Tibial artery (tissue), 4 donors: Measurements from ENCODE around the gene CERS1.
A peak's percentile ranks its signal among the peaks of the same experiment; 100 is the strongest.

Experiments used
- DNase-seq, 2 donors: peaks; one replicate each; pipeline ENCODE4 v3.0.0-alpha.2; 2019
- H3K27ac ChIP-seq, 2 donors: fragments of 200-600 bp; sonication (generic) in 1 of 2; 1 replicate in 1 of 2; 2 replicates in 1 of 2; pipeline ENCODE4 v1.5.1; 2018 to 2019; ENCODE audit warnings: mild to moderate bottlenecking in 1 of 2
- H3K27me3 ChIP-seq, 2 donors: fragments of 200-600 bp; sonication (generic) in 1 of 2; one replicate each; pipeline versions ENCODE4 v1.5.1 to v1.6.0; 2016 to 2019
- H3K36me3 ChIP-seq, 3 donors: fragments of 200-600 bp; sonication (generic) in 2 of 3; one replicate each; pipeline ENCODE4 v1.5.1; 2016 to 2019; ENCODE audit warnings: mild to moderate bottlenecking in 2 of 3
- H3K4me1 ChIP-seq, 4 donors: fragments of 200-600 bp; sonication (generic) in 2 of 4; 1 replicate in 3 of 4; 2 replicates in 1 of 4; pipeline ENCODE4 v1.5.1; 2016 to 2019
- H3K4me3 ChIP-seq, 2 donors: fragments of 200-600 bp; sonication (generic) in 1 of 2; 1 replicate in 1 of 2; 2 replicates in 1 of 2; pipeline ENCODE4 v1.5.1; 2018 to 2019; ENCODE audit warnings: mild to moderate bottlenecking in 2 of 2
- H3K9me3 ChIP-seq, 3 donors: fragments of 200-600 bp; sonication (generic) in 1 of 3; one replicate each; pipeline ENCODE4 v1.5.1; 2016 to 2019
- intact Hi-C: fragments of 100-400 bp; cut with DNase I; formaldehyde crosslinking; loops from one replicate; pipeline ENCODE4 v1.15.0; 2023; ENCODE audit warnings: low total_unique reads
- TF ChIP-seq, protein P1 (sequence below), 2 experiments: fragments of 200-600 bp in 1 of 2; fragments of 450-650 bp in 1 of 2; IDR thresholded peaks; one replicate each; pipeline ENCODE4 v1.5.1; 2017 to 2019; ENCODE audit warnings: antibody characterized with exemption in 2 of 2, mild to moderate bottlenecking in 1 of 2, moderate library complexity in 1 of 2

CERS1 gene

DNA sequence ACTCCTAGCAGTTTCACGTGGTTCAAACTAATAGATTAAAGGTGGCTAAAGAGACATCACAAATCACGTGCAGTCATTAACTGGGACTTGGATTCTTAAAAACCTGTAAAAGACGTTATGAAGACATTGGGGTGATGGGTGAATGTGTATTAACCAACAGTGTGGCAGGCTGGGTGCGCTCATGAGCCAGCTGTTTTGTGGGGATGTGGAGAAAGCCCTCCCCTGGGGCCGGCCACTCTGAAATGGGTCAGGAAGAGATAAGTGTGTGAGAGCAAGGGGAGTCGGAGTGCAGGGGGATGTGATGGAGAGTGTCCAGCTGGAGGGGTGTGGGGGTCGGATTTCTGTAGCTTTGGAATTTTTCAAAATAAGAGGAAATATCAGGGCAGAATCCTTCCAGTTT, 53.8 kb downstream of the CERS1 start:
- peaks cover 5 to 78% (median 43%) of the 10 kb centered on the region in 4 donors for H3K4me1 ChIP-seq
- no peak for DNase-seq

DNA sequence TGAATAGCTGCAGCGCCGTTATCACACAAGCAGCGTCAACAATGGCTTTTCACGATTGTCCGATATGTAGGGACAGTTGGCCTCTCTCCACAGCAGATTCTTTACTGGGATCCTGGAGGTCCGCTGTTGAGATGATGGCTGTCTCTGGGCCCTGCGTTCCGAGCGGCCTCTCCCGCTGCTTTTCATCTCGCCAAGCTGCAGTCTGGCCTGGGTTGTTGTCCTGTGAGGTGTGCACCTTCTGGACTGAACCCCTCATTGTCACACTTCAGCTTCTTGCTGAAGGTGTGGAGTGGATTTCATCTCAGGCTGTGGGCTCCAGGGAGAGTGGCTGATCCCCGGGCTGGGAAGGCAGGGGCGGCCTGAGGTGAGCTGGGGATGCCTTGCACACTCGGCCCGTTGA, 54.6 kb downstream of the CERS1 start:
- Histone ChIP-seq H3K9me3 (no peaks in the 10 kb centered on the region), H3K27me3 (no peaks in the 10 kb centered on the region), H3K36me3 (no peaks in the 10 kb centered on the region), H3K4me1 (peaks cover 5 to 76% (median 40%) of the 10 kb centered on the region in 4 donors), H3K4me3 (no peak overlapping the region), H3K27ac (no peak overlapping the region)
- DNase-seq, result no peak
- TF ChIP-seq, protein P1, sequence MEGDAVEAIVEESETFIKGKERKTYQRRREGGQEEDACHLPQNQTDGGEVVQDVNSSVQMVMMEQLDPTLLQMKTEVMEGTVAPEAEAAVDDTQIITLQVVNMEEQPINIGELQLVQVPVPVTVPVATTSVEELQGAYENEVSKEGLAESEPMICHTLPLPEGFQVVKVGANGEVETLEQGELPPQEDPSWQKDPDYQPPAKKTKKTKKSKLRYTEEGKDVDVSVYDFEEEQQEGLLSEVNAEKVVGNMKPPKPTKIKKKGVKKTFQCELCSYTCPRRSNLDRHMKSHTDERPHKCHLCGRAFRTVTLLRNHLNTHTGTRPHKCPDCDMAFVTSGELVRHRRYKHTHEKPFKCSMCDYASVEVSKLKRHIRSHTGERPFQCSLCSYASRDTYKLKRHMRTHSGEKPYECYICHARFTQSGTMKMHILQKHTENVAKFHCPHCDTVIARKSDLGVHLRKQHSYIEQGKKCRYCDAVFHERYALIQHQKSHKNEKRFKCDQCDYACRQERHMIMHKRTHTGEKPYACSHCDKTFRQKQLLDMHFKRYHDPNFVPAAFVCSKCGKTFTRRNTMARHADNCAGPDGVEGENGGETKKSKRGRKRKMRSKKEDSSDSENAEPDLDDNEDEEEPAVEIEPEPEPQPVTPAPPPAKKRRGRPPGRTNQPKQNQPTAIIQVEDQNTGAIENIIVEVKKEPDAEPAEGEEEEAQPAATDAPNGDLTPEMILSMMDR (IDR thresholded peaks at IDR 0.05), result no peak
- intact Hi-C loops, result loop anchor here (10.0 kb wide), 1 partner anchor 247 kb away; no protein-coding TSS in a partner anchor

More for the DNA sequence above, 53.8 kb downstream of the CERS1 start:
- H3K27ac ChIP-seq, result no peak overlapping the region
- no peak overlapping the region for H3K4me3 ChIP-seq
- intact Hi-C loops, result loop anchor here (10.0 kb wide), 1 partner anchor 247 kb away; no protein-coding TSS in a partner anchor
- no peaks in the 10 kb centered on the region for H3K36me3 ChIP-seq
- no peaks in the 10 kb centered on the region for H3K27me3 ChIP-seq
- TF ChIP-seq, protein P1 (IDR thresholded peaks at IDR 0.05), result no peak
- no peaks in the 10 kb centered on the region for H3K9me3 ChIP-seq

DNA sequence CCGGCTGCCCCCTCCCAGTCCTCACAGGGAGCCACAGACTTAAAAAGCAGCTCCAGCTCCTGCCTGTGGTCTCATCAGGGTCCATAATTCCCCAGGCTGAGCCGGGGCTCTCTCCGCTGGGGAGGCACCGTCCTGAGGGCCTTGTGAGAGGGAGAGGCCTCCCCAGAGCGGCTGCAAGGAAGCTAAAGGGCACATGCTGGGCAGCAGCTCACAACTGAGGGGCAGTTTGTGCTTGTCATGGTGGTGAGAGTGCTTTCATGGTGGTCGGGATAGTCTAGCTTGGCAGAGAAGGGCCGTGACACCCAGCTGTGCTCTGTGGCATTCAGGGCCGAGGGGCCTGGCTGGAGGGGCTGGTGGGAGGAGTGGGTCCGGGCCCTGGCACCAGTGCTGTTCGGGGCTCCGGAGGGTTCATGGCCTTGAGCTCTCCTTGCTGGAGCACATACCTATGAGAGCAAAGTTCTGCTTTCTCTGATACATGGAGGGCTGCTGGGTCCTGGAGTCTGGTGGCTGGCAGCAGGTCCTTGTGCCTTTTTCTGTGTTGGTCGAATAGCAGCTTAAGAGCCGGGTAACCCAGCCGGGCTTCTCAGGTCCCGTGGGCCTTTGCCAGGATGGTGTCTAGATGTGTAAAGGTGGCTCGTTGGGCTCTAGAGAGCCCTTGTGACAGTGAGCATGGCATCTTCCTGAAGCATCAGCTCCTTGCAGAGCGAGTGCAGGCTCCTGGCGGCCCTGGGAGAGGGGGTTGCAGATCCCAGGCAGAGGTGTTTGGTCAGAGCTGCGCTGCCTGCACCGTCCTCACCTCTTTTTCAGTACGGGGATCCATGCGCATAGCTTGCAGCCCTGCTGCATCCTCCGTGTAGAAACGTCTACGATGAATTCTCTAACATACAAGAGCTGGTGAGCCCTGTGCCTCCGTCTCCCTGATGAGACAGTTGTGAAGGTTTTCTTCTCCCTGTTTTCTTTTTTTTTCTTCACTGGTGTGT, 55.4 kb downstream of the CERS1 start:
- Histone ChIP-seq H3K4me3 (no peak overlapping the region), H3K27ac (no peak overlapping the region), H3K36me3 (peaks cover 0 to 3% (median 0%) of the 10 kb centered on the region in 3 donors), H3K4me1 (peaks cover 5 to 79% (median 42%) of the 10 kb centered on the region in 4 donors), H3K27me3 (no peaks in the 10 kb centered on the region), H3K9me3 (no peaks in the 10 kb centered on the region)
- intact Hi-C loops, result loop anchor here (10.0 kb wide), 1 partner anchor 246 kb away; no protein-coding TSS in a partner anchor
- DNase-seq, result no peak
- TF ChIP-seq, protein P1 (IDR thresholded peaks at IDR 0.05), result no peak

DNA sequence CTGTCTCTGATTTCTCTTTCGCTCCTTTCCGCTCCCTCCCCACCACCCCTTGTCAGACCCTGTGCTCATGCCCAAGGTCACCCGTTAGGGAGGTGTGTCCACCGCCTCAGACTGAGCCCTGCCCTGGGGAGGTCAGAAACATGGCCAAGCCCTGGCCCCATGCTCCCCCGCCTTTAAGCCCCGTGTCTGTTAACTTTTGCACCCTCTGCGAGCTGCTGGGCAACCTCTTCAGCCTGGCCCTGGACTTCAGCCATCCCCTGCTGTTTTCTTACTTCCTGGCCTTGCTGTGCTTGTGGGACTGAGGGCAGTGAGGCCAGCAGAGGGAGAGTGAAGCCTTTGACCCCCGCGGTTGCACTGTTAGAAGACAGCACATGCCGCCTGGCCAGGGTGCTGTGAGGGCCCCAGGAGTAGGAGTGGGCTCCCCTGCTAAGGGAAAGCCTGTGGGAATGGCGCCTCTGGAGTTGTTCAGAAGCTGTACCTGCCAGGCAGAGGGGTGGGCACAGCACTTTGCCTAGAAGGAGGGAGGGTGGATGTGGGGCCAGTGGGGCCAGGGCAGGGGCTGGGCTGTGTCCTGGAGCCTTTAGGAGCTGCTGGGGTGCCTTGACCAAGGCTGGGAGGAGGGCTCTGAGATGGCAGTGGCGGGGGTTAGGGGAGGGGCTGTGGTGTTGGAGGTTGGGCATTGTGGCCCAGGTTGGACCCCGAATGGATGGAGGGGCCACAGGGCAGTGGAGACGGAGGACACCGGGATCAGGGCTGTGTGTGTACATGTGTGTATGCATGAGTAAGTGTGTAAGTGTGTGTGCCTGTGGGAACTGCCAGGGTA, 56.3 kb downstream of the CERS1 start:
- Histone ChIP-seq H3K4me3 (no peak overlapping the region), H3K36me3 (peaks cover 0 to 9% (median 0%) of the 10 kb centered on the region in 3 donors), H3K27ac (no peak overlapping the region), H3K27me3 (no peaks in the 10 kb centered on the region), H3K4me1 (peaks cover 5 to 88% (median 45%) of the 10 kb centered on the region in 4 donors), H3K9me3 (no peaks in the 10 kb centered on the region)
- TF ChIP-seq, protein P1 (IDR thresholded peaks at IDR 0.05), result no peak
- intact Hi-C loops, result loop anchor here (10.0 kb wide), 1 partner anchor 245 kb away; no protein-coding TSS in a partner anchor
- no peak for DNase-seq

DNA sequence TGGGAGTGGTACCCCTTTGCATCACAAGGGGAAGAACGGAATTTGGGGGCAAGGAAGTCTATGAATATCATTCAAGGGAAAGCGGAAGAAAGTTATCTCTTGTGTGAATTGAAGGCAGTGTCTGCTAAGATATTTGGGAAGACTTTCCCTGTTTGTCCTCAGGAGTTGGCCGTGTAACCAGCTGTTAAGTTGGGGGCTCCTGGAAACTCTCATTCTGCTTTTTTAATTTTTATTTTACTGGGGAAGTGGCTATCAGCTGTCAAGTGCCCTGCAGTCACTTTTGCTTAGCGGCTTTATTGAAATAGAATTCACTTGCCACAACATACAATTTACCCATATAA, 61.3 kb downstream of the CERS1 start:
- peaks cover 3 to 65% (median 37%) of the 10 kb centered on the region in 4 donors for H3K4me1 ChIP-seq

More for the DNA sequence above, 61.3 kb downstream of the CERS1 start:
- TF ChIP-seq, protein P1 (IDR thresholded peaks at IDR 0.05), result no peak
- H3K27me3 ChIP-seq, result no peaks in the 10 kb centered on the region
- DNase-seq, result no peak
- H3K9me3 ChIP-seq, result no peaks in the 10 kb centered on the region
- H3K36me3 ChIP-seq, result peaks cover 0 to 9% (median 0%) of the 10 kb centered on the region in 3 donors
- H3K27ac ChIP-seq, result no peak overlapping the region
- intact Hi-C loops, result loop anchor here (5.0 kb wide), 1 partner anchor 147 kb away; no protein-coding TSS in a partner anchor
- H3K4me3 ChIP-seq, result peak overlapping the region; percentile 72 to 97
